ENCODE measurements around the gene LHFPL2. TPM values are rescaled to one million over a fixed set of nuclear protein-coding genes. Genes with fewer than 3 reads are reported as not detected.

Gene LHFPL2
- total and polyA plus RNA-seq, 12 donors = 2.4 to 14.9 (median 5.1) TPM

GRCh38 chr5:78618303-78618702 lies 30.3 kb downstream of the LHFPL2 start:
- DNase-seq (no peak), ATAC-seq (no peak)
- peaks cover 0 to 33% (median 0%) of the 10 kb centered on the region in 9 donors for H3K36me3 ChIP-seq
- H3K4me3 ChIP-seq = no peak overlapping the region
- H3K27me3 ChIP-seq = no peaks in the 10 kb centered on the region
- intact Hi-C loops (cut with DNase I) = no loop called here
- no peak overlapping the region for H3K27ac ChIP-seq
- peaks cover 0 to 1% (median 0%) of the 10 kb centered on the region in 9 donors for H3K4me1 ChIP-seq
- 96% methylated on average over 10 of the region's 10 CpGs for WGBS, 2 donors
- TF ChIP-seq CTCF (IDR thresholded peaks at IDR 0.05) = no peak
- H3K9me3 ChIP-seq = peaks cover 0 to 8% (median 4%) of the 10 kb centered on the region in 11 donors

- Histone ChIP-seq H3K9me3 (peaks cover 0 to 7% (median 4%) of the 10 kb centered on the region in 11 donors), H3K4me1 (peaks cover 0 to 17% (median 7%) of the 10 kb centered on the region in 9 donors), H3K27ac (no peak overlapping the region), H3K27me3 (no peaks in the 10 kb centered on the region), H3K4me3 (no peak overlapping the region), H3K36me3 (peaks cover 0 to 27% (median 0%) of the 10 kb centered on the region in 9 donors)
- DNase-seq (no peak), ATAC-seq (no peak)
- intact Hi-C loops (cut with DNase I) = no loop called here
- TF ChIP-seq CTCF (IDR thresholded peaks at IDR 0.05) = no peak
- 87 to 93% methylated on average over 1 of the region's 1 CpG for WGBS, 2 donors
These were observed 32.9 kb downstream of the LHFPL2 start for GRCh38 chr5:78615697-78616096.

- intact Hi-C loops (cut with DNase I) = no loop called here
- ATAC-seq (no peak), DNase-seq (no peak)
- Histone ChIP-seq H3K36me3 (peaks cover 0 to 21% (median 0%) of the 10 kb centered on the region in 9 donors), H3K27ac (no peak overlapping the region), H3K27me3 (no peaks in the 10 kb centered on the region), H3K9me3 (no peaks in the 10 kb centered on the region), H3K4me3 (no peak overlapping the region), H3K4me1 (peaks cover 0 to 25% (median 14%) of the 10 kb centered on the region in 9 donors)
- TF ChIP-seq CTCF (IDR thresholded peaks at IDR 0.05) = no peak
These were observed 33.8 kb downstream of the LHFPL2 start for GRCh38 chr5:78614816-78615215.

GRCh38 chr5:78613756-78614155 lies 34.8 kb downstream of the LHFPL2 start:
- peaks cover 0 to 28% (median 14%) of the 10 kb centered on the region in 9 donors for H3K4me1 ChIP-seq
- WGBS, 2 donors = 67 to 68% methylated on average over 4 of the region's 4 CpGs

More at GRCh38 chr5:78613756-78614155, 34.8 kb downstream of the LHFPL2 start:
- H3K9me3 ChIP-seq = no peaks in the 10 kb centered on the region
- DNase-seq = no peak
- H3K4me3 ChIP-seq = no peak overlapping the region
- peaks cover 0 to 23% (median 0%) of the 10 kb centered on the region in 9 donors for H3K36me3 ChIP-seq
- no peak overlapping the region for H3K27ac ChIP-seq
- intact Hi-C loops (cut with DNase I) = no loop called here
- TF ChIP-seq CTCF (IDR thresholded peaks at IDR 0.05) = no peak
- no peaks in the 10 kb centered on the region for H3K27me3 ChIP-seq
- no peak for ATAC-seq
